Coronary artery (tissue), 2 donors: ENCODE results near the gene PLA2G4A.

Experiments used
- DNase-seq: peaks from one replicate; pipeline ENCODE4 v3.0.0-alpha.2; 2017; ENCODE audit warnings: low spot score
- H3K27ac ChIP-seq, 2 donors: fragments of 200-600 bp; sonication (generic); one replicate each; pipeline ENCODE4 v1.5.1; 2016 to 2019
- H3K4me3 ChIP-seq: fragments of 200-600 bp; sonication (generic); 2 replicates; pipeline ENCODE4 v1.5.1; 2016; ENCODE audit warnings: mild to moderate bottlenecking, moderate library complexity
- TF ChIP-seq, protein P1 (sequence below): fragments of 200-600 bp; sonication (generic); IDR thresholded peaks from one replicate; pipeline ENCODE4 v1.5.1; 2019; ENCODE audit warnings: antibody characterized with exemption

The PLA2G4A gene

DNA sequence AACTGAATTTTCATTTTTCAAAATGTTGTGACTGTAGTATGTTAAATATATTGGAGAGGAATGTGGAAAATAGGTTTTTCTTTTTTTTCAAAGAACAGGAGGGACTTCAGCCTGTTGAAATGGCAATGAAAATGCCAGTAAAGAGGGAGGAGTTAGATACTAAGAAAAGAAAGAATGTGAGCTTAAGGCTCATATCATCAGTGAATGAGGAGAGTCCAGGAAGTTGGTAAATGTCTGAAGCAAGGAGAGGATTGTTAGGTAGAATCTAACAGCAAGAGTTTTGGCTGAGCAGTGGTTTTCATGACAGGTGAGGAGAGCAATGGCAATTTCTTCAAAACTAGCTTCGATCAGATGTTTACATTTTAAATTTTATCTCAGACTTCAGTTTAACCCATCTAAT, 43.0 kb downstream of the PLA2G4A start:
- no peak for DNase-seq
- H3K4me3 ChIP-seq: no peak overlapping the region
- H3K27ac ChIP-seq: no peak overlapping the region
- TF ChIP-seq, protein P1, sequence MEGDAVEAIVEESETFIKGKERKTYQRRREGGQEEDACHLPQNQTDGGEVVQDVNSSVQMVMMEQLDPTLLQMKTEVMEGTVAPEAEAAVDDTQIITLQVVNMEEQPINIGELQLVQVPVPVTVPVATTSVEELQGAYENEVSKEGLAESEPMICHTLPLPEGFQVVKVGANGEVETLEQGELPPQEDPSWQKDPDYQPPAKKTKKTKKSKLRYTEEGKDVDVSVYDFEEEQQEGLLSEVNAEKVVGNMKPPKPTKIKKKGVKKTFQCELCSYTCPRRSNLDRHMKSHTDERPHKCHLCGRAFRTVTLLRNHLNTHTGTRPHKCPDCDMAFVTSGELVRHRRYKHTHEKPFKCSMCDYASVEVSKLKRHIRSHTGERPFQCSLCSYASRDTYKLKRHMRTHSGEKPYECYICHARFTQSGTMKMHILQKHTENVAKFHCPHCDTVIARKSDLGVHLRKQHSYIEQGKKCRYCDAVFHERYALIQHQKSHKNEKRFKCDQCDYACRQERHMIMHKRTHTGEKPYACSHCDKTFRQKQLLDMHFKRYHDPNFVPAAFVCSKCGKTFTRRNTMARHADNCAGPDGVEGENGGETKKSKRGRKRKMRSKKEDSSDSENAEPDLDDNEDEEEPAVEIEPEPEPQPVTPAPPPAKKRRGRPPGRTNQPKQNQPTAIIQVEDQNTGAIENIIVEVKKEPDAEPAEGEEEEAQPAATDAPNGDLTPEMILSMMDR: no peak

DNA sequence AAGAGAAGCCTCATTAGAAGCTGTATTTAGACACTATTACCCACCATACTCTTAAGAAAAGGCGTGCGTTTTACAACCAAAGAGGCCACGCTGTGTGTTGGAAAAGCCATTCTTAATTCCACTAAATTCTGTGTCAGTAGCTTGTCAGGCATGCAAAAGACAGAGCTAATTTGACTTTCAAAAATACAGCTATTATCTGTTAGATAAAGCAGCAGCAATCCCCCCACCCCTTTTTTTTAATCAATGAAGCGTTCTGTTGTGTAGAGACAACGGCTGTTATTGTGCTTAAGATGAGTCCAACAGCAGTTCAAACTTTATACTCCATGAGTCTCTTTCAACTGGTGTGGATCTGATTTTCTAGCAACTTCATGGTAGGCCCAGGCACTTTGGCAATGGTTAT, 43.5 kb downstream of the PLA2G4A start:
- H3K27ac ChIP-seq: no peak overlapping the region
- DNase-seq: no peak
- TF ChIP-seq, protein P1: no peak
- H3K4me3 ChIP-seq: no peak overlapping the region

- no peak for DNase-seq
- TF ChIP-seq, protein P1: no peak
- Histone ChIP-seq H3K4me3 (no peak overlapping the region), H3K27ac (no peak overlapping the region)
Observed at GRCh38 chr1:186873687-186874086, 44.9 kb downstream of the PLA2G4A start.

DNA sequence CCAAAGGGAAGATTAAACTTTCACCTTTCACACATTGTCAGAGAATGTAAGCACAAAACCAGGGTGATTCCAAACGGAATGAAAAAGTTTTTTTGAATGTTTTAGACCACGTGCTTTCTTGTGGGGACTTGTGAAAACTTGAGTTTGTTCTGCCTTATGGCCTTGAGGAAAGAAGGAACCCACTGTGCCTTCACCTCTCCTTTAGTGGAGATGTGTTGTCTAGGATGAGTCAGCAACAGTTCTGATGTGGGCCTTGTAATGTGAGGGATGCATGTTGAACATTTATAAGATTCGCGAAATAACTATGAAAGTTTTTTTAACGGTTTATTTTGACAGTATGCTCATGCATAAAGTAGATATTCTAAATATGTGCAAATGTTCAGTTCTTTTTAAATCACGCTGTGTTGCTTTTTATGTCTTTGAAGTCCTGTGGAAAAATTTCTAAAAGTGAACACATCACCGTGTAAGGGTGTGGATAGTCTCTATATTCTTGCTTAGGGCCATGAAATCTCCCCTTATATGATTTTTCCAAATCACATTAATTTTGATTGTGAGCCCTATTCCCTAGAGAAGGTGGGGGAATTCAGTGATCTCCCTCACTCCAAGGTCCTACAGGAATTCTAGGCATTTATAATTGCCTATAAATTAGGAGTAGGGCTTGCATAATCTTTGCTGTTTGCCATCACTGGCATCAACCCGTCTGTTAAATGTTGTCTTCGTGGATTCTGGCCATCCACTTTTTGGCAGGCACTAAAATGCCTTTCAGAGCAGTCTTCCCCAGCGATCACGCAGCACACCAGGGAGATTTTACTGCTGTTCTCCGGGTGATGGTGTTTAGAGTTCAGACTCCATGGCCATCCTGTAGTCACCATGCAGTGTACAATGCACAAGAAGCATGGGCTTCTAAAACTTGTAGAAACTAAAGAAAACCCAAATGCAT, 47.4 kb downstream of the PLA2G4A start:
- TF ChIP-seq, protein P1: no peak
- Histone ChIP-seq H3K4me3 (no peak overlapping the region), H3K27ac (no peak overlapping the region)
- no peak for DNase-seq

- TF ChIP-seq, protein P1: no peak
- Histone ChIP-seq H3K27ac (no peak overlapping the region), H3K4me3 (no peak overlapping the region)
- DNase-seq: no peak
Observed at GRCh38 chr1:186878356-186878755, 49.6 kb downstream of the PLA2G4A start.

DNA sequence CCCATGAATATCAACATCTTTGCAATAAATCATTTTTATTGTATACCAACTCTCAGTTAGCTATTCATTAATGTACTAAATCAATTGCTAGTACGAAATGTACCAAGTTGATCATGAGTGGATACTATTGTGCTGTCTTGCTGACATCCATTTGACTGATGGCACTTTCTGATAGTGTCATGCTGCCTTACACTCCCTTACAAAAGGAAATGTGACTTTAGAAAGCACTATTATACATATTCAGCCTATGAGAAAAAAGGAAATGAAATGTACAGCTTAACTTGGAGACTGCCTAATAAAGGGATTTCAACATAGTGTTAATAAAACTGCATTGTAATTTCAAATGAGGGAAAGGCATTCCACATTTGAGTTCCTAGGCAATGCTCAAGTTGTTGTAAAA, 52.2 kb downstream of the PLA2G4A start:
- TF ChIP-seq, protein P1: no peak
- DNase-seq: no peak
- Histone ChIP-seq H3K27ac (no peak overlapping the region), H3K4me3 (no peak overlapping the region)
